ENCODE data around the gene NQO2. TPM values are rescaled to one million over a fixed set of nuclear protein-coding genes. Genes with fewer than 3 reads are reported as not detected.
A peak's percentile ranks its signal among the peaks of the same experiment; 100 is the strongest.

Gene NQO2, protein sequence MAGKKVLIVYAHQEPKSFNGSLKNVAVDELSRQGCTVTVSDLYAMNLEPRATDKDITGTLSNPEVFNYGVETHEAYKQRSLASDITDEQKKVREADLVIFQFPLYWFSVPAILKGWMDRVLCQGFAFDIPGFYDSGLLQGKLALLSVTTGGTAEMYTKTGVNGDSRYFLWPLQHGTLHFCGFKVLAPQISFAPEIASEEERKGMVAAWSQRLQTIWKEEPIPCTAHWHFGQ
- total RNA-seq: 100 to 1,000 TPM in 2 of 4 donors, 10 to 100 TPM in 2; 42.8 to 129 (median 101) TPM
- polyA plus RNA-seq: 100 to 1,000 TPM in 2 of 3 donors, 10 to 100 TPM in 1; 80.1 to 201 (median 159) TPM
- long read RNA-seq, donor 1, full-length matches to known transcripts: 53 of 76 reads
- long read RNA-seq, donor 1, partial matches to known transcripts: 3 of 76 reads
- long read RNA-seq, donor 1, other reads (novel, unspliced or antisense): 20 of 76 reads
- long read RNA-seq, donor 2, full-length matches to known transcripts: 77 of 137 reads
- long read RNA-seq, donor 2, partial matches to known transcripts: 5 of 137 reads
- long read RNA-seq, donor 2, other reads (novel, unspliced or antisense): 55 of 137 reads

DNA sequence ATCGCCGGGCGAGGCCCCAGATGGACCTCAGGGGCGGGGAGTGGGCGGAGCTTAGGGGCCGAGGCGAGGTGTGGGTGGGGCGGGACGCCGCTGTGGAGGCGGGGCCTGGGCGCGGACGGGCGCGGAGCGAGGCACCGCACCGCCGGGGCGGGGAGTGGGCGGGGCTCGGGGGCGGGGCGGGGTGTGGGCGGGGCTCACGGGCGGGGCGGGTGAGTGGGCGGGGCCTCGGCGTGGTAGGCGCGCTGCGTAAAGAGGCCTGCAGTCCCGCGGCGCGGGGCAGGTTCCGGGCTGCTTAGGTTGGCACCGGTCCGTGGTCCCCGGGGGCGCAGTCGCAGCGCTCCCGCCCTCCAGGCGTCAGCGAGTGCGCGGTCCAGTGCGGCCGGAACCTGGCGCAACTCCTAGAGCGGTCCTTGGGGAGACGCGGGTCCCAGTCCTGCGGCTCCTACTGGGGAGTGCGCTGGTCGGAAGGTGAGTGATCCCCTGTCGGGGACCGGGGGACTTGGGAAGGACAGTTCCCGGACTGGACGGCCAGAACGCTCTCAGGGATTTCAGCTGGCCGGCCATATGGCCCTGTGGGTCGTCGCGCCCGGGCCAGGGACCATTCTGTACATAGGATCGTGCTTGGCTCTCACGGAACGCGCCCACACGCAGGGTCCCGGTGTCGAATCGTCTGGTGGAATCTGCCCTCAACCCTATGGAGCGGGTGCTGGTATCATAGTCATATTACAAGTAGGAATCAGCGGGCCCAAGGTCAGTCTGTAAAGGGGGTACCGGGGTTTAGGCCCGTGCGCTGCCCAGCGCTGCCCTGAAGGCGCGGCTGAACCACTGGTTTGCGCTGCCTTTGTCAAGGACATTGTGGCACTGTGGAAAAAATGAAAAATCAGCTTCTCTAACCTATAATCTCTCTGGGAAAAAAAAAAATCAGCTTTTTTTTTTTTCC is at the start of gene NQO2:
Gene NQO2 (plus strand): TSS at position 277 of the 940 bp plus-strand sequence. CDS start 6,659 bp downstream, outside the sequence.
- Histone ChIP-seq H3K27ac (peak within 1 kb of the TSS; percentile 99), H3K9me3 (no peaks in the 10 kb centered on the region), H3K4me1 (peaks cover 20% of the 10 kb centered on the region), H3K36me3 (ENCODE audit: insufficient read depth in 1 of 2, low read depth in 1 of 2) (peaks cover under 1 to 24% of the 10 kb centered on the region in 2 donors), H3K27me3 (ENCODE audit: insufficient read depth in 3 of 3, low read length in 2 of 3) (no peaks in the 10 kb centered on the region), H3K4me3 (peak within 1 kb of the TSS; percentile 95)
- DNase-seq: peak; percentile 93 to 96
- peak; percentile 84 to 87 (median 84) for ATAC-seq
- WGBS, 3 donors: 3 to 6% (median 3%) methylated on average over 40 to 85 of the region's 87 CpGs
- TF ChIP-seq, protein P1, sequence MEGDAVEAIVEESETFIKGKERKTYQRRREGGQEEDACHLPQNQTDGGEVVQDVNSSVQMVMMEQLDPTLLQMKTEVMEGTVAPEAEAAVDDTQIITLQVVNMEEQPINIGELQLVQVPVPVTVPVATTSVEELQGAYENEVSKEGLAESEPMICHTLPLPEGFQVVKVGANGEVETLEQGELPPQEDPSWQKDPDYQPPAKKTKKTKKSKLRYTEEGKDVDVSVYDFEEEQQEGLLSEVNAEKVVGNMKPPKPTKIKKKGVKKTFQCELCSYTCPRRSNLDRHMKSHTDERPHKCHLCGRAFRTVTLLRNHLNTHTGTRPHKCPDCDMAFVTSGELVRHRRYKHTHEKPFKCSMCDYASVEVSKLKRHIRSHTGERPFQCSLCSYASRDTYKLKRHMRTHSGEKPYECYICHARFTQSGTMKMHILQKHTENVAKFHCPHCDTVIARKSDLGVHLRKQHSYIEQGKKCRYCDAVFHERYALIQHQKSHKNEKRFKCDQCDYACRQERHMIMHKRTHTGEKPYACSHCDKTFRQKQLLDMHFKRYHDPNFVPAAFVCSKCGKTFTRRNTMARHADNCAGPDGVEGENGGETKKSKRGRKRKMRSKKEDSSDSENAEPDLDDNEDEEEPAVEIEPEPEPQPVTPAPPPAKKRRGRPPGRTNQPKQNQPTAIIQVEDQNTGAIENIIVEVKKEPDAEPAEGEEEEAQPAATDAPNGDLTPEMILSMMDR (IDR thresholded peaks at IDR 0.05): no peak
- intact Hi-C loops (cut with DNase I): loop anchor here (1.0 to 10.0 kb wide), 2 partner anchors 54 to 125 kb away; no protein-coding TSS in a partner anchor

DNA sequence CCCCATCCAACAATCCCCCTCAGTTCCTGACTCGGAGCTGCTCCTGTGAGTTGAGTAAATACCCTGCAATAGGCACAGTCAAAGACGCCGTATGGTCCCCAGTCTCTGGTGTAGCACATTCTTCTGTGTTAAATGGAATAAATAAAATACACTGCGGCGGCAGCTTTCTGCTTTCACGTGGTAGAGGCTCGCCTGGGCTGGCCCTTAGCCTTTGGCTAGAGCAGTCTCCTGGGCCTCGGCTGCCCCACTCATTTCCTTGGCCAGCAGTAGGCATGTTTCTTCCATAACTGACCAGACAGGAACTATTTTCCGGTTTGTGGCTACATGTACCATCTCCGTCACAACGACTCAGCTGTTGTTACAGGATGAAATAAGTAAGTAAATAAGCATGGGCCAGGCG is 49.0 kb upstream of the NQO2 start:
- WGBS, 3 donors: 73 to 94% (median 75%) methylated on average over 12 of the region's 12 CpGs
- Histone ChIP-seq H3K9me3 (no peaks in the 10 kb centered on the region), H3K27me3 (ENCODE audit: insufficient read depth in 3 of 3, low read length in 2 of 3) (no peaks in the 10 kb centered on the region), H3K36me3 (ENCODE audit: insufficient read depth in 1 of 2, low read depth in 1 of 2) (peaks cover 0 to 56% of the 10 kb centered on the region in 2 donors), H3K27ac (no peak overlapping the region), H3K4me3 (no peak overlapping the region), H3K4me1 (peaks cover 18% of the 10 kb centered on the region)
- TF ChIP-seq, protein P1 (IDR thresholded peaks at IDR 0.05): no peak
- DNase-seq: no peak
- intact Hi-C loops (cut with DNase I): no loop called here
- no peak for ATAC-seq

DNA sequence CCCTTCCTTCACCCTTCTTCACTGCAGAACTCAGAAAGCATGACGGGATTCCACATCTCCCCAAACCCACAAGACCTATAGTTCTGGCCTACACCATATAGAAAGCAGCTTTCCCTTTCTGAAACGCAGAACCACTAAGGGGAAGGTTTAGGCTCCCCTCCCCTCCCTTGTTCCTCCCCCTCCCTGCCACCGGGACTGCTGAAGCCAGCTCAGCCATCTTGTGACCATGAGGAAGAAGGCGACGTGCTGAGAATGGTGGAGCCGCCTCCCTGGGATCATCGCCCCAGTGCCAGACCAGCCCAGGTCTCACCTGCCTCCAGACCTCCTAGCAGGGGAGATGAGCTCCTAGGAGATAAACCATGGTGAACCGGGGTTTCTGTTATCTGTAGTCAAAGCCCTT is 48.0 kb upstream of the NQO2 start:
- WGBS, 3 donors: 83 to 93% (median 91%) methylated on average over 8 of the region's 8 CpGs
- H3K9me3 ChIP-seq: no peaks in the 10 kb centered on the region
- no peak overlapping the region for H3K4me3 ChIP-seq
- H3K27me3 ChIP-seq (ENCODE audit: insufficient read depth in 3 of 3, low read length in 2 of 3): no peaks in the 10 kb centered on the region
- H3K4me1 ChIP-seq: peaks cover 16% of the 10 kb centered on the region
- intact Hi-C loops (cut with DNase I): loop anchor here (1.0 to 2.0 kb wide), 2 partner anchors 37 to 38 kb away; no protein-coding TSS in a partner anchor
- TF ChIP-seq, protein P1 (IDR thresholded peaks at IDR 0.05): no peak
- ATAC-seq (no peak), DNase-seq (peak in 1 of 2 donors; percentile 38)
- peaks cover 0 to 62% of the 10 kb centered on the region in 2 donors for H3K36me3 ChIP-seq (ENCODE audit: insufficient read depth in 1 of 2, low read depth in 1 of 2)
- H3K27ac ChIP-seq: no peak overlapping the region

DNA sequence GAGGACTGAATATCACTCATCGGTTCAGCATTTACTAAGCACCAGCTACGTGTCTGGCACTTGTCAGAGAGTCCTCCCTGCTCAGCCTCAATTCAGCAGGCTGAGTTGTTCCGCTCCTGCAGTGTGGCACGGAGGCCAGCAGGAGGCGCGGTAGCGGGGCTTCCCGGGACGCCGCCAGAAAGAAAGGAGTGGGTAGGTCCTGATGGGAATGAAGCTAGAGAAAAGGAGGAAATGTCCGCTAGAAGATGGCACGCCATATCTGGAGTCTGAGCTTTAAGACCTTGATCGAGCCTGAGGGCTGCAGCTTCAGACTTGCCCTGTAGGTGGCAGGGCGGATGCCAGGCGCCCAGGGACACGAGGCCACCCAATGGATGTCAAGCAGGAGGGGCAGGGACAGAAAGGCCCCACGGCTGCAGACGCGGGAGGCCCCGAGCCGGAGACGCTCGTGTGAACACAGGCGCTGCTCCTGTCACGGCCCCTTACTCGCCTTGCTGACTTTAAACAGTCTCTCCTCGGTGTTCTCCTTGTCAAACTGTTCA is 47.1 kb upstream of the NQO2 start:
- ATAC-seq: peak; percentile 79 to 87 (median 82)
- Histone ChIP-seq H3K36me3 (ENCODE audit: insufficient read depth in 1 of 2, low read depth in 1 of 2) (peaks cover 0 to 62% of the 10 kb centered on the region in 2 donors), H3K27me3 (ENCODE audit: insufficient read depth in 3 of 3, low read length in 2 of 3) (no peaks in the 10 kb centered on the region), H3K27ac (peak overlapping the region; percentile 71), H3K4me3 (peak overlapping the region; percentile 28), H3K4me1 (peaks cover 19% of the 10 kb centered on the region), H3K9me3 (no peaks in the 10 kb centered on the region)
- TF ChIP-seq, protein P1 (IDR thresholded peaks at IDR 0.05): peak; percentile 91
- intact Hi-C loops (cut with DNase I): loop anchor here (1.0 to 2.0 kb wide), 2 partner anchors 36 to 37 kb away; no protein-coding TSS in a partner anchor
- peak; percentile 80 to 86 for DNase-seq
- WGBS, 3 donors: 17% methylated on average over 23 to 27 of the region's 27 CpGs
